Measurements from ENCODE around the gene GPC6.

Gene GPC6

DNA sequence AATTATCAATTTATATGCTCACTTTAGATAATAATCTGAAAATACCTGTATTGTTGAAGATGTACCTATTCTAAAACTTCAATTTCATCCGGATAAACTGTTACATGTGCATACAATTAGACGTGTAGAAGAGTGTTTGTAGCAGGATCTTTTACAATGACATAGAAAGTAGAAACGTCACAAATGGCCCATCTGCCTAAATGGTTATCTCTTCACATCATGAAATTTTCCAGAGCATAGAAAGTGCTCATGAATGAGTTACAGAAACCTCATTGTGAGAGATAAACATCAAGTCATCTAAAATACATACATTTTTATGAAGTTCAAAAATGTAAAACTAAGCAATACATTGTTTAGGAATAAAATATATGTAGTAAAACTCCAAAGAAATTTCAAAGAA is 607.4 kb downstream of the GPC6 start:
- H2AK5ac ChIP-seq (ENCODE audit: low read depth, low read length) = no peak overlapping the region
- no peak overlapping the region for H3K23ac ChIP-seq (ENCODE audit: low read depth, low read length, poor library complexity)
- H3K4me1 ChIP-seq (ENCODE audit: control insufficient read depth in 2 of 2, insufficient read depth in 1 of 2, low read depth in 1 of 2, low read length in 2 of 2) = no peaks in the 10 kb centered on the region
- H2BK120ac ChIP-seq (ENCODE audit: low read depth, low read length) = no peak overlapping the region
- H2AFZ ChIP-seq (ENCODE audit: low read length) = no peak overlapping the region
- no peaks in the 10 kb centered on the region for H3K9me3 ChIP-seq (replicated peaks in 1 of 2; ENCODE audit: control insufficient read depth in 2 of 2, insufficient read depth in 1 of 2, low read depth in 1 of 2, low read length in 2 of 2)
- no peak overlapping the region for H2BK5ac ChIP-seq (ENCODE audit: low read length)
- no peak overlapping the region for H3K14ac ChIP-seq (ENCODE audit: low read length)
- no peak overlapping the region for H3K4ac ChIP-seq (ENCODE audit: low read length)
- H3K27ac ChIP-seq (replicated peaks; ENCODE audit: low read length) = no peak overlapping the region
- H2BK12ac ChIP-seq (ENCODE audit: low read length) = no peak overlapping the region
- H4K8ac ChIP-seq (ENCODE audit: low read depth, low read length) = no peak overlapping the region
- no peak overlapping the region for H3K9ac ChIP-seq (ENCODE audit: low read depth, low read length, poor library complexity)
- DNase-seq (ENCODE audit: low spot score) = no peak
- H4K91ac ChIP-seq (ENCODE audit: low read depth, low read length, poor library complexity) = no peak overlapping the region
- no peaks in the 10 kb centered on the region for H3K36me3 ChIP-seq (replicated peaks in 1 of 2; ENCODE audit: control insufficient read depth in 2 of 2, insufficient read depth in 2 of 2, low read length in 2 of 2)
- no peaks in the 10 kb centered on the region for H3K27me3 ChIP-seq (ENCODE audit: control insufficient read depth in 3 of 3, insufficient read depth in 3 of 3, low read depth in 1 of 3, low read length in 3 of 3)
- H3K4me3 ChIP-seq (ENCODE audit: low read length in 2 of 2) = no peak overlapping the region
- no CpG with 5 or more reads among the region's 3 CpGs for WGBS, 2 donors (ENCODE audit: extremely low coverage in 2 of 2, insufficient read length in 2 of 2, insufficient replicate concordance in 1 of 2)
- H3K4me2 ChIP-seq (ENCODE audit: insufficient read depth, low read length, poor library complexity, severe bottlenecking) = no peak overlapping the region
- H3K18ac ChIP-seq (ENCODE audit: low read length) = no peak overlapping the region
- no peaks in the 10 kb centered on the region for H3K79me1 ChIP-seq (ENCODE audit: low read depth, low read length)
- H2BK15ac ChIP-seq (ENCODE audit: low read length) = no peak overlapping the region

DNA sequence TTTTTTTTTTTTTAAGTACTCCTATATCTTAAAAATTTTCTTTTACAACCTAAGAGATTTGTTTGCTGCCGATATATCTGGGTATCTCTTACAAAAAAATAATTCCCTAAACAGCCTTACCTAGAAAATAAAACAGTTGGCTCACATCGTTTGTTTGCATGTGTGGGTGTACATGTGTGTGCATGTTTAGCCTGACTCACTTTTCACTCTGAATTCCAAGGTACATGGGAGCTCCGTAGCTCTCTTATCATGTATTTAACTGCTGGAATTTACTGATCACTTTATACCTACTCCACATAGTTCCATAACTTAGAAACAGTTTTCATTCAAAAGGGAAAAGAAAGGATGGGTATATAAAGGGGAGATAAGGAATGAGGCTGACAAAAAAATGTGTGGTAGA is 616.5 kb downstream of the GPC6 start:
- Histone ChIP-seq H3K4me1 (ENCODE audit: control insufficient read depth in 2 of 2, insufficient read depth in 1 of 2, low read depth in 1 of 2, low read length in 2 of 2) (no peaks in the 10 kb centered on the region), H3K4me3 (ENCODE audit: low read length in 2 of 2) (no peak overlapping the region), H2BK12ac (ENCODE audit: low read length) (no peak overlapping the region), H3K79me1 (ENCODE audit: low read depth, low read length) (no peaks in the 10 kb centered on the region), H2BK5ac (ENCODE audit: low read length) (no peak overlapping the region), H2BK120ac (ENCODE audit: low read depth, low read length) (no peak overlapping the region), H3K23ac (ENCODE audit: low read depth, low read length, poor library complexity) (no peak overlapping the region), H3K27me3 (ENCODE audit: control insufficient read depth in 3 of 3, insufficient read depth in 3 of 3, low read depth in 1 of 3, low read length in 3 of 3) (no peaks in the 10 kb centered on the region), H3K18ac (ENCODE audit: low read length) (no peak overlapping the region), H3K14ac (ENCODE audit: low read length) (no peak overlapping the region), H3K4ac (ENCODE audit: low read length) (no peak overlapping the region), H3K27ac (replicated peaks; ENCODE audit: low read length) (no peak overlapping the region), H2AFZ (ENCODE audit: low read length) (no peak overlapping the region), H3K36me3 (replicated peaks in 1 of 2; ENCODE audit: control insufficient read depth in 2 of 2, insufficient read depth in 2 of 2, low read length in 2 of 2) (no peaks in the 10 kb centered on the region), H3K9ac (ENCODE audit: low read depth, low read length, poor library complexity) (no peak overlapping the region), H3K4me2 (ENCODE audit: insufficient read depth, low read length, poor library complexity, severe bottlenecking) (no peak overlapping the region), H2AK5ac (ENCODE audit: low read depth, low read length) (no peak overlapping the region), H3K9me3 (replicated peaks in 1 of 2; ENCODE audit: control insufficient read depth in 2 of 2, insufficient read depth in 1 of 2, low read depth in 1 of 2, low read length in 2 of 2) (no peaks in the 10 kb centered on the region), H4K91ac (ENCODE audit: low read depth, low read length, poor library complexity) (no peak overlapping the region), H4K8ac (ENCODE audit: low read depth, low read length) (no peak overlapping the region), H2BK15ac (ENCODE audit: low read length) (no peak overlapping the region)
- no CpG with 5 or more reads among the region's 3 CpGs for WGBS, 2 donors (ENCODE audit: extremely low coverage in 2 of 2, insufficient read length in 2 of 2, insufficient replicate concordance in 1 of 2)
- DNase-seq (ENCODE audit: low spot score) = no peak

DNA sequence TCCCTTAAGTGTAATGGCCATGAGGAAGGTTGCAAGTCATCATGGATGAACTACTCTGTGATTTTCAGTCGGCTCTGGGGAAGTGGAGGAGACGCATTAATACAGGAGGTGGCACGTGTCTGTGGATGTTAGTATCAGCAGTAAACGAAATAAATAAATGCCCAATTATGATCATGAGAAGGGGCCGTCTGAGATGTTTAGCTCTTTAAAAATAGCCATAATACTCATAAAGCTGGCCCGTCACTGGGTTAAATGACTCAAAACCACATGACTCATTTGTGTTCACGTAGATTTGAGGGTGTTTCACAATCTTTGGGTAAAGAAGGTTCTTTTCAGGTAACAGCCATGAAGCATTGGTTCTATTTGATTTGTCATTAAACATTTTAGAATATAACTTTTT is 620.6 kb downstream of the GPC6 start:
- H3K23ac ChIP-seq (ENCODE audit: low read depth, low read length, poor library complexity) = no peak overlapping the region
- no peak for DNase-seq (ENCODE audit: low spot score)
- H3K9me3 ChIP-seq (replicated peaks in 1 of 2; ENCODE audit: control insufficient read depth in 2 of 2, insufficient read depth in 1 of 2, low read depth in 1 of 2, low read length in 2 of 2) = no peaks in the 10 kb centered on the region
- H3K18ac ChIP-seq (ENCODE audit: low read length) = no peak overlapping the region
- H3K4me2 ChIP-seq (ENCODE audit: insufficient read depth, low read length, poor library complexity, severe bottlenecking) = no peak overlapping the region
- no peak overlapping the region for H2AFZ ChIP-seq (ENCODE audit: low read length)
- H2AK5ac ChIP-seq (ENCODE audit: low read depth, low read length) = no peak overlapping the region
- no peaks in the 10 kb centered on the region for H3K4me1 ChIP-seq (ENCODE audit: control insufficient read depth in 2 of 2, insufficient read depth in 1 of 2, low read depth in 1 of 2, low read length in 2 of 2)
- no peak overlapping the region for H4K91ac ChIP-seq (ENCODE audit: low read depth, low read length, poor library complexity)
- H3K36me3 ChIP-seq (replicated peaks in 1 of 2; ENCODE audit: control insufficient read depth in 2 of 2, insufficient read depth in 2 of 2, low read length in 2 of 2) = no peaks in the 10 kb centered on the region
- no peak overlapping the region for H3K9ac ChIP-seq (ENCODE audit: low read depth, low read length, poor library complexity)
- no peak overlapping the region for H3K4me3 ChIP-seq (ENCODE audit: low read length in 2 of 2)
- H2BK15ac ChIP-seq (ENCODE audit: low read length) = no peak overlapping the region
- H3K14ac ChIP-seq (ENCODE audit: low read length) = no peak overlapping the region
- H3K27me3 ChIP-seq (ENCODE audit: control insufficient read depth in 3 of 3, insufficient read depth in 3 of 3, low read depth in 1 of 3, low read length in 3 of 3) = no peaks in the 10 kb centered on the region
- no peak overlapping the region for H2BK12ac ChIP-seq (ENCODE audit: low read length)
- no peak overlapping the region for H4K8ac ChIP-seq (ENCODE audit: low read depth, low read length)
- no peak overlapping the region for H3K27ac ChIP-seq (replicated peaks; ENCODE audit: low read length)
- H3K79me1 ChIP-seq (ENCODE audit: low read depth, low read length) = peaks cover 1% of the 10 kb centered on the region
- H3K4ac ChIP-seq (ENCODE audit: low read length) = no peak overlapping the region
- H2BK120ac ChIP-seq (ENCODE audit: low read depth, low read length) = no peak overlapping the region
- H2BK5ac ChIP-seq (ENCODE audit: low read length) = no peak overlapping the region
- no CpG with 5 or more reads among the region's 7 CpGs for WGBS, 2 donors (ENCODE audit: extremely low coverage in 2 of 2, insufficient read length in 2 of 2, insufficient replicate concordance in 1 of 2)

DNA sequence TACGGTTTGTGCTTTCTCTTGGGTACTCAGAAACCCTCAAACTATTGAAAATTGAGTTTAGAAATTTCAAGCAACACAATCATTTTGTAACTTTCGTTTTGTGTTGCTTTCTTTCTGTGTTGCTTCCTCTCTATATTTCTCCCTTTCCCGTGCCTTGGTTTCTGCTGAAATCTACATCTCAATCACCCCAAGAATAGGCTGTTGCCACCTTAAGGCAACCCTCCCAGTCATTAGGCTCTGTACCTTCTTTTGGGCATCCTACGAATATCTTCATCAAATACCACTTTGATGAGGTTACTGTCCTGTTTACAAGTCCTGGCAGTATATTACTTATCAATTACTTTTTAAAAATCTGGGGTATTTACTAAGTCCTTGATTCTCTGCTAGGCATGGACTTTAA is 621.6 kb downstream of the GPC6 start:
- no peak overlapping the region for H3K9ac ChIP-seq (ENCODE audit: low read depth, low read length, poor library complexity)
- no peak overlapping the region for H3K4me3 ChIP-seq (ENCODE audit: low read length in 2 of 2)
- H4K8ac ChIP-seq (ENCODE audit: low read depth, low read length) = no peak overlapping the region
- H3K79me1 ChIP-seq (ENCODE audit: low read depth, low read length) = peaks cover 1% of the 10 kb centered on the region
- no peak overlapping the region for H2BK5ac ChIP-seq (ENCODE audit: low read length)
- H2BK120ac ChIP-seq (ENCODE audit: low read depth, low read length) = no peak overlapping the region
- H3K14ac ChIP-seq (ENCODE audit: low read length) = no peak overlapping the region
- H3K27ac ChIP-seq (replicated peaks; ENCODE audit: low read length) = no peak overlapping the region
- H3K4ac ChIP-seq (ENCODE audit: low read length) = no peak overlapping the region
- H2BK15ac ChIP-seq (ENCODE audit: low read length) = no peak overlapping the region
- H3K4me2 ChIP-seq (ENCODE audit: insufficient read depth, low read length, poor library complexity, severe bottlenecking) = no peak overlapping the region
- no peak overlapping the region for H3K18ac ChIP-seq (ENCODE audit: low read length)
- no peak overlapping the region for H4K91ac ChIP-seq (ENCODE audit: low read depth, low read length, poor library complexity)
- H3K36me3 ChIP-seq (replicated peaks in 1 of 2; ENCODE audit: control insufficient read depth in 2 of 2, insufficient read depth in 2 of 2, low read length in 2 of 2) = no peaks in the 10 kb centered on the region
- H2BK12ac ChIP-seq (ENCODE audit: low read length) = no peak overlapping the region
- H3K23ac ChIP-seq (ENCODE audit: low read depth, low read length, poor library complexity) = no peak overlapping the region
- no peaks in the 10 kb centered on the region for H3K4me1 ChIP-seq (ENCODE audit: control insufficient read depth in 2 of 2, insufficient read depth in 1 of 2, low read depth in 1 of 2, low read length in 2 of 2)
- H2AFZ ChIP-seq (ENCODE audit: low read length) = no peak overlapping the region
- H3K9me3 ChIP-seq (replicated peaks in 1 of 2; ENCODE audit: control insufficient read depth in 2 of 2, insufficient read depth in 1 of 2, low read depth in 1 of 2, low read length in 2 of 2) = no peaks in the 10 kb centered on the region
- H3K27me3 ChIP-seq (ENCODE audit: control insufficient read depth in 3 of 3, insufficient read depth in 3 of 3, low read depth in 1 of 3, low read length in 3 of 3) = no peaks in the 10 kb centered on the region
- no peak overlapping the region for H2AK5ac ChIP-seq (ENCODE audit: low read depth, low read length)
- WGBS, 2 donors (ENCODE audit: extremely low coverage in 2 of 2, insufficient read length in 2 of 2, insufficient replicate concordance in 1 of 2) = no CpG with 5 or more reads among the region's 4 CpGs
- DNase-seq (ENCODE audit: low spot score) = no peak

Measured in neuronal stem cell (in vitro differentiated cells).